Measurements from ENCODE around the gene DHX35.
A peak's percentile ranks its signal among the peaks of the same experiment; 100 is the strongest.

The DHX35 gene

GRCh38 chr20:39048000-39048696 lies 86.0 kb downstream of the DHX35 start:
- no peak for TF ChIP-seq ARNTL (CRISPR knock-in tag; IDR thresholded peaks at IDR 0.05; ENCODE audit: borderline replicate concordance, low read depth)
- TF ChIP-seq POU6F1 (CRISPR knock-in tag; IDR thresholded peaks at IDR 0.05; ENCODE audit: borderline replicate concordance, low read depth), result no peak
- no peak for TF ChIP-seq RARB (CRISPR knock-in tag; IDR thresholded peaks at IDR 0.05)
- TF ChIP-seq CSRNP3 (CRISPR knock-in tag; IDR thresholded peaks at IDR 0.05), result no peak
- TF ChIP-seq ZNF70 (CRISPR knock-in tag; IDR thresholded peaks at IDR 0.05), result no peak
- no peak for TF ChIP-seq SNAI2 (CRISPR knock-in tag; IDR thresholded peaks at IDR 0.05)
- no peak for TF ChIP-seq CREB5 (CRISPR knock-in tag; IDR thresholded peaks at IDR 0.05; ENCODE audit: low read depth)
- TF ChIP-seq TOX (CRISPR knock-in tag; IDR thresholded peaks at IDR 0.05; ENCODE audit: borderline replicate concordance), result no peak
- no peak for TF ChIP-seq ZNF565 (CRISPR knock-in tag; conservative IDR thresholded peaks at IDR 0.05; ENCODE audit: low read depth)
- ATAC-seq, result peak; percentile 91

DNA sequence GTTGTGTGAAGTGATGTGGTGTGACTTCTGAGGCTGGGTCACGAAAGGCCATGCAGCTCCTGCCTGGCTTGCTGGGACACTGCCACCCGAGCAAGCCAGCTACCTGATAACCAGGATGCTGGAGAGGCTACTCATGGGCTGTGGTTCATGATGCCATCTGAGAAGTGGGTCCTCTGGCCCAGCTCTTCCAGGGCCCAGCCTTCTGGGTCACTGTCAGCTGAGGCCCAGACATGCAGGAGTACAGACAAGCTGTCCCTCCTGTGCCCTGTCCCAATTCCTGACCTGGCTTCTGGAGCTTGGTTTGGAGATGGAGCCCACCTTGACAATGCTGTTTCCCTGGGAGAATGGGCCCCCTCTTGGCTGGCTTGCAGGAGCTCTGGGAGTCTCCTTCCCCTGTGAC lies 87.0 kb downstream of the DHX35 start:
- no peak for ATAC-seq
- TF ChIP-seq POU6F1 (CRISPR knock-in tag; IDR thresholded peaks at IDR 0.05; ENCODE audit: borderline replicate concordance, low read depth) (no peak), ZFP3 (CRISPR knock-in tag; IDR thresholded peaks at IDR 0.05) (no peak), CSRNP3 (CRISPR knock-in tag; IDR thresholded peaks at IDR 0.05) (no peak), BACH2 (CRISPR knock-in tag; IDR thresholded peaks at IDR 0.05; ENCODE audit: borderline replicate concordance) (no peak), CSDC2 (CRISPR knock-in tag; IDR thresholded peaks at IDR 0.05) (no peak), ZNF8 (CRISPR knock-in tag; IDR thresholded peaks at IDR 0.05) (no peak)

GRCh38 chr20:39049684-39050554 lies 87.8 kb downstream of the DHX35 start:
- ATAC-seq, result peak; percentile 91
- TF ChIP-seq PATZ1 (CRISPR knock-in tag; IDR thresholded peaks at IDR 0.05; ENCODE audit: borderline replicate concordance), result peak; percentile 34
- no peak for TF ChIP-seq OSR1 (CRISPR knock-in tag; IDR thresholded peaks at IDR 0.05)
- 0 out of 2 replicates have a peak, but pooled peaks have one; percentile 23 for TF ChIP-seq ZFP3 (CRISPR knock-in tag; IDR thresholded peaks at IDR 0.05)

- no peak for TF ChIP-seq OSR1 (CRISPR knock-in tag; IDR thresholded peaks at IDR 0.05)
- TF ChIP-seq PATZ1 (CRISPR knock-in tag; IDR thresholded peaks at IDR 0.05; ENCODE audit: borderline replicate concordance), result no peak
- TF ChIP-seq ZNF8 (CRISPR knock-in tag; IDR thresholded peaks at IDR 0.05), result no peak
- no peak for TF ChIP-seq BACH2 (CRISPR knock-in tag; IDR thresholded peaks at IDR 0.05; ENCODE audit: borderline replicate concordance)
- no peak for TF ChIP-seq ESRRG (CRISPR knock-in tag; IDR thresholded peaks at IDR 0.05)
- TF ChIP-seq PPARA (CRISPR knock-in tag; IDR thresholded peaks at IDR 0.05; ENCODE audit: borderline replicate concordance), result no peak
- no peak for TF ChIP-seq POU6F1 (CRISPR knock-in tag; IDR thresholded peaks at IDR 0.05; ENCODE audit: borderline replicate concordance, low read depth)
- no peak for TF ChIP-seq SNAI2 (CRISPR knock-in tag; IDR thresholded peaks at IDR 0.05)
- TF ChIP-seq CSDC2 (CRISPR knock-in tag; IDR thresholded peaks at IDR 0.05), result no peak
These were observed 88.4 kb downstream of the DHX35 start for GRCh38 chr20:39050555-39050902.

More at GRCh38 chr20:39050555-39050902, 88.4 kb downstream of the DHX35 start:
- ATAC-seq, result no peak
